ENCODE measurements around the gene LDLRAD3. TPM values are rescaled to one million over a fixed set of nuclear protein-coding genes. Genes with fewer than 3 reads are reported as not detected.

LDLRAD3 gene
- total RNA-seq, 3 donors from 2014 or later (not counting 1 experiment from before 2014, with no cell fraction given), result 1.0 to 1.5 (median 1.2) TPM

DNA sequence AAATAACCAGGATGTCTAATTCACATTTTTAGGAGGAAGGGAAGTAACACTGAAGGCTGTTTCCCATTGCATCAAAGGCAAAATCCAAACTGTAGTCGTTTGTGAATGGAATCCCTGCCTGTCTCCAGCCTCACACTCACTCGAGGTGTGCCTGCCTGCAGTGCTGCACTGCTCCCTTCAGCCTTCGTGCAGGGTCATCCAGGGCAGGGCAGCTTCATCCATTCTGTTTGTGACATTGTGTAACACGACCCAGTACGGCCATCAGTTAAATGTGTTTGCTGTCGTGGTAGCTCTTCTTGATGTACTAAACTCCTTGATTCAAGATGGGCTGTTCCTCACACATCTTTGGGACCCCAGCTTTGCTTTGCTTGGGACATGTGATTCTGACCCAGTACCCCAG is 34.3 kb downstream of the LDLRAD3 start:
- intact Hi-C loops (cut with micrococcal nuclease), result no loop called here
- Histone ChIP-seq H3K27me3 (ENCODE audit: control insufficient read depth, insufficient read depth, low read length) (no peaks in the 10 kb centered on the region), H3K9me3 (ENCODE audit: control insufficient read depth, insufficient read depth, low read length) (no peaks in the 10 kb centered on the region), H3K36me3 (ENCODE audit: control insufficient read depth, insufficient read depth, low read length) (no peaks in the 10 kb centered on the region), H3K27ac (ENCODE audit: low read length) (no peak overlapping the region), H3K4me3 (ENCODE audit: low read length) (no peak overlapping the region), H3K4me1 (ENCODE audit: control insufficient read depth, insufficient read depth, low read length) (no peaks in the 10 kb centered on the region)
- no peak for TF ChIP-seq CTCF (IDR thresholded peaks at IDR 0.05)
- H3K9me3 Mint-ChIP-seq, result no peaks in the 10 kb centered on the region
- H3K27me3 Mint-ChIP-seq (ENCODE audit: low read depth in 2 of 2), result peaks cover 5 to 20% of the 10 kb centered on the region in 2 donors
- no peak overlapping the region for H3K4me3 Mint-ChIP-seq
- no peaks in the 10 kb centered on the region for H3K4me1 Mint-ChIP-seq
- DNase-seq (no peak), ATAC-seq (no peak)
- no peaks in the 10 kb centered on the region for H3K36me3 Mint-ChIP-seq
- no peak overlapping the region for H3K27ac Mint-ChIP-seq
- WGBS (ENCODE audit: insufficient coverage), result 61% methylated on average over 6 of the region's 6 CpGs

GRCh38 chr11:35978891-35979290 is 35.0 kb downstream of the LDLRAD3 start:
- H3K4me1 Mint-ChIP-seq, result no peaks in the 10 kb centered on the region
- ATAC-seq (no peak), DNase-seq (no peak)
- H3K4me1 ChIP-seq (ENCODE audit: control insufficient read depth, insufficient read depth, low read length), result no peaks in the 10 kb centered on the region
- H3K36me3 Mint-ChIP-seq, result no peaks in the 10 kb centered on the region
- no peaks in the 10 kb centered on the region for H3K36me3 ChIP-seq (ENCODE audit: control insufficient read depth, insufficient read depth, low read length)
- H3K9me3 Mint-ChIP-seq, result no peaks in the 10 kb centered on the region
- intact Hi-C loops (cut with micrococcal nuclease), result no loop called here
- H3K4me3 Mint-ChIP-seq, result no peak overlapping the region
- 94% methylated on average over 4 of the region's 4 CpGs for WGBS (ENCODE audit: insufficient coverage)
- H3K9me3 ChIP-seq (ENCODE audit: control insufficient read depth, insufficient read depth, low read length), result no peaks in the 10 kb centered on the region
- H3K27ac Mint-ChIP-seq, result no peak overlapping the region
- H3K27me3 Mint-ChIP-seq (ENCODE audit: low read depth in 2 of 2), result peaks cover 5 to 13% of the 10 kb centered on the region in 2 donors
- no peak overlapping the region for H3K4me3 ChIP-seq (ENCODE audit: low read length)
- no peak for TF ChIP-seq CTCF (IDR thresholded peaks at IDR 0.05)
- no peaks in the 10 kb centered on the region for H3K27me3 ChIP-seq (ENCODE audit: control insufficient read depth, insufficient read depth, low read length)
- H3K27ac ChIP-seq (ENCODE audit: low read length), result no peak overlapping the region

- WGBS (ENCODE audit: insufficient coverage), result 87% methylated on average over 7 of the region's 9 CpGs
- TF ChIP-seq CTCF (IDR thresholded peaks at IDR 0.05), result no peak
- DNase-seq, result no peak
Measured at GRCh38 chr11:35980686-35981390, 37.0 kb downstream of the LDLRAD3 start.

DNA sequence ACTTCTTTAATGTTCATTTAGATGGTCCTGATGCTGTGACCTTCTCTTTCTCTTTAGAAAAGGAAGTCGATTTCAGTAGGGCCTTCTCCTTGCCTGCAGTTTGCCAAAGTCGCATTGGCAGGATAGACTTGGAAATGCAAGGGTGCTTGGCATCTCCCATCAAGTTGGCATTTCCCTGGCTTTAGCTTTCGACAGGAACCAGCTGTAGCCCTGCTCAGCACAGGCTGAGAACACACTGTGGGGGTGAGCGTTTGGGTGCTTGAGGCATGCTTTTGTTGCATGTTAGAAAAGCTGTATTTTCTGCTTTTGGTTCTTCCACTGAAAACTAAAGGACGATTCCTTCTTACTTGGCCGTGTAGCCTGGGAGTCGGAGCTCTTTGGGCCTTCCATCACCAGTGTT is 37.7 kb downstream of the LDLRAD3 start:
- H3K9me3 Mint-ChIP-seq, result no peaks in the 10 kb centered on the region
- Histone ChIP-seq H3K4me1 (ENCODE audit: control insufficient read depth, insufficient read depth, low read length) (no peaks in the 10 kb centered on the region), H3K36me3 (ENCODE audit: control insufficient read depth, insufficient read depth, low read length) (no peaks in the 10 kb centered on the region), H3K4me3 (ENCODE audit: low read length) (no peak overlapping the region), H3K27ac (ENCODE audit: low read length) (no peak overlapping the region), H3K9me3 (ENCODE audit: control insufficient read depth, insufficient read depth, low read length) (no peaks in the 10 kb centered on the region), H3K27me3 (ENCODE audit: control insufficient read depth, insufficient read depth, low read length) (no peaks in the 10 kb centered on the region)
- peaks cover 0 to under 1% of the 10 kb centered on the region in 2 donors for H3K27me3 Mint-ChIP-seq (ENCODE audit: low read depth in 2 of 2)
- ATAC-seq, result no peak
- TF ChIP-seq CTCF (IDR thresholded peaks at IDR 0.05), result no peak
- H3K4me3 Mint-ChIP-seq, result no peak overlapping the region
- WGBS (ENCODE audit: insufficient coverage), result 85% methylated on average over 7 of the region's 7 CpGs
- no peak for DNase-seq
- H3K27ac Mint-ChIP-seq, result no peak overlapping the region
- peaks cover 0 to 8% of the 10 kb centered on the region in 2 donors for H3K4me1 Mint-ChIP-seq
- intact Hi-C loops (cut with micrococcal nuclease), result no loop called here
- H3K36me3 Mint-ChIP-seq, result no peaks in the 10 kb centered on the region

More at GRCh38 chr11:35980686-35981390, 37.0 kb downstream of the LDLRAD3 start:
- H3K27me3 ChIP-seq (ENCODE audit: control insufficient read depth, insufficient read depth, low read length), result no peaks in the 10 kb centered on the region
- ATAC-seq, result no peak
- Mint-ChIP-seq H3K27ac (no peak overlapping the region), H3K36me3 (no peaks in the 10 kb centered on the region), H3K27me3 (ENCODE audit: low read depth in 2 of 2) (peaks cover 0 to 7% of the 10 kb centered on the region in 2 donors), H3K4me3 (no peak overlapping the region), H3K9me3 (no peaks in the 10 kb centered on the region), H3K4me1 (peaks cover 0 to under 1% of the 10 kb centered on the region in 2 donors)
- H3K9me3 ChIP-seq (ENCODE audit: control insufficient read depth, insufficient read depth, low read length), result no peaks in the 10 kb centered on the region
- H3K27ac ChIP-seq (ENCODE audit: low read length), result no peak overlapping the region
- H3K4me3 ChIP-seq (ENCODE audit: low read length), result no peak overlapping the region
- H3K36me3 ChIP-seq (ENCODE audit: control insufficient read depth, insufficient read depth, low read length), result no peaks in the 10 kb centered on the region
- intact Hi-C loops (cut with micrococcal nuclease), result no loop called here
- no peaks in the 10 kb centered on the region for H3K4me1 ChIP-seq (ENCODE audit: control insufficient read depth, insufficient read depth, low read length)

Measured in natural killer cell (primary cell).